ENCODE data around the gene PALM. TPM values are rescaled to one million over a fixed set of nuclear protein-coding genes. Genes with fewer than 3 reads are reported as not detected.

PALM gene
- total and polyA plus RNA-seq, 10 of the 15 experiments (the other 5 are each of a cell fraction or from before 2014, with no cell fraction given) = 0.09 to 0.95 (median 0.23) TPM; not detected in 2

DNA sequence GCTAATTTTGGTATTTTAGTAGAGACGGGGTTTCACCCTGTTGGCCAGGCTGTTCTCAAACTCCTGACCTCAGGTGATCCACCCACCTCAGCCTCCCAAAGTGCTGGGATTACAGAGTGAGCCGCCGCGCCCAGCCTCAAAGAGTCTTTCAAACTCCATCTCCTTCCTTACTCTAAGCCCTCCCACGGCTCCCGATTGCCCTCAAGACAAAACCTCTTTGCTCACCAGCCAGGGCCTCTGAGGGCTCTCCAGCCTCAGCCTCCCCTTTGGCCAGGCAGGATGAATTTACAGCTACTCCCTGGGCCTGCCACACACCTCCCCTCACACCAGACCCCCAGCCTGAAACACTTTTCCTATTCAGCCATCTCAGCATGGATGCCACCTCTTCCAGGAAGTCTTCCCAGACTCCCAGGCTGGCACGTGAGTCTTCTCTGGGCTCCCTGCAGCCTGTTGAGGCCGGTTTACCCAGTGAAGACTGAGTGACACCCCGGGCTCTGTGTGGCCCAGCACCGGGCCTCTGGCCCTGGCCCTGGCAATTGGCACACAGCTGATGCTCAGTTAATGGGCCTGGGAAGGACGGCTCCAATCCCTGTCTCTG lies 21.1 kb upstream of the PALM start:
- no peaks in the 10 kb centered on the region for H3K4me1 ChIP-seq (ENCODE audit: control insufficient read depth, insufficient read depth, low read length)
- DNase-seq (ENCODE audit: low read depth, low spot score) = no peak
- H3K27ac ChIP-seq (ENCODE audit: control insufficient read depth, insufficient read depth) = no peak overlapping the region
- intact Hi-C loops (cut with micrococcal nuclease; ENCODE audit: unreplicated experiment) = no loop called here
- H3K36me3 ChIP-seq (ENCODE audit: control insufficient read depth in 2 of 2, insufficient read depth in 2 of 2, low read length in 1 of 2) = no peaks in the 10 kb centered on the region
- no peak for FAIRE-seq
- TF ChIP-seq, protein P1, sequence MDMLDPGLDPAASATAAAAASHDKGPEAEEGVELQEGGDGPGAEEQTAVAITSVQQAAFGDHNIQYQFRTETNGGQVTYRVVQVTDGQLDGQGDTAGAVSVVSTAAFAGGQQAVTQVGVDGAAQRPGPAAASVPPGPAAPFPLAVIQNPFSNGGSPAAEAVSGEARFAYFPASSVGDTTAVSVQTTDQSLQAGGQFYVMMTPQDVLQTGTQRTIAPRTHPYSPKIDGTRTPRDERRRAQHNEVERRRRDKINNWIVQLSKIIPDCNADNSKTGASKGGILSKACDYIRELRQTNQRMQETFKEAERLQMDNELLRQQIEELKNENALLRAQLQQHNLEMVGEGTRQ (IDR thresholded peaks at IDR 0.05; ENCODE audit: borderline replicate concordance, low read depth, low read length) = no peak
- TF ChIP-seq, protein P2, sequence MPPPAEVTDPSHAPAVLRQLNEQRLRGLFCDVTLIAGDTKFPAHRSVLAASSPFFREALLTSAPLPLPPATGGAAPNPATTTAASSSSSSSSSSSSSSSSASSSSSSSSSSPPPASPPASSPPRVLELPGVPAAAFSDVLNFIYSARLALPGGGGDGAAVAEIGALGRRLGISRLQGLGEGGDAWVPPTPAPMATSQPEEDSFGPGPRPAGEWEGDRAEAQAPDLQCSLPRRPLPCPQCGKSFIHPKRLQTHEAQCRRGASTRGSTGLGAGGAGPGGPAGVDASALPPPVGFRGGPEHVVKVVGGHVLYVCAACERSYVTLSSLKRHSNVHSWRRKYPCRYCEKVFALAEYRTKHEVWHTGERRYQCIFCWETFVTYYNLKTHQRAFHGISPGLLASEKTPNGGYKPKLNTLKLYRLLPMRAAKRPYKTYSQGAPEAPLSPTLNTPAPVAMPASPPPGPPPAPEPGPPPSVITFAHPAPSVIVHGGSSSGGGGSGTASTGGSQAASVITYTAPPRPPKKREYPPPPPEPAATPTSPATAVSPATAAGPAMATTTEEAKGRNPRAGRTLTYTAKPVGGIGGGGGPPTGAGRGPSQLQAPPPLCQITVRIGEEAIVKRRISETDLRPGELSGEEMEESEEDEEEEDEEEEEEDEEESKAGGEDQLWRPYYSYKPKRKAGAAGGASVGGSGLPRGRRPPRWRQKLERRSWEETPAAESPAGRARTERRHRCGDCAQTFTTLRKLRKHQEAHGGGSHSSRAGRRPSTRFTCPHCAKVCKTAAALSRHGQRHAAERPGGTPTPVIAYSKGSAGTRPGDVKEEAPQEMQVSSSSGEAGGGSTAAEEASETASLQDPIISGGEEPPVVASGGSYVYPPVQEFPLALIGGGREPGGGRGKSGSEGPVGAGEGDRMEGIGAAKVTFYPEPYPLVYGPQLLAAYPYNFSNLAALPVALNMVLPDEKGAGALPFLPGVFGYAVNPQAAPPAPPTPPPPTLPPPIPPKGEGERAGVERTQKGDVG (CRISPR knock-in tag; IDR thresholded peaks at IDR 0.05) = no peak
- TF ChIP-seq PML (IDR thresholded peaks at IDR 0.05; ENCODE audit: low read length) (no peak), SREBF1 (IDR thresholded peaks at IDR 0.05; ENCODE audit: low read length) (no peak), LARP7 (IDR thresholded peaks at IDR 0.05) (no peak), DPF2 (IDR thresholded peaks at IDR 0.05) (no peak), POU2F2 (IDR thresholded peaks at IDR 0.05; ENCODE audit: borderline replicate concordance, low read depth, low read length) (no peak), EGR1 (IDR thresholded peaks at IDR 0.05; ENCODE audit: borderline replicate concordance in 1 of 2, low read depth in 2 of 2, low read length in 2 of 2) (no peak), NFXL1 (IDR thresholded peaks at IDR 0.05; ENCODE audit: borderline replicate concordance) (no peak)
- no peak overlapping the region for H3K4me3 ChIP-seq
- no peaks in the 10 kb centered on the region for H4K20me1 ChIP-seq (ENCODE audit: control insufficient read depth, insufficient read depth)
- H3K4me2 ChIP-seq (ENCODE audit: control insufficient read depth, insufficient read depth) = no peak overlapping the region
- H3K9ac ChIP-seq (ENCODE audit: control insufficient read depth, insufficient read depth, low read length) = no peak overlapping the region
- ChIA-PET CTCF (no interaction called here), SMC1A (ENCODE audit: uncharacterized antibody, unreplicated experiment) (no interaction called here), RAD21 (ENCODE audit: unreplicated experiment) (no interaction called here), POLR2A (no interaction called here)
- WGBS (ENCODE audit: insufficient coverage, insufficient replicate concordance, low lambda C conversion rate, missing lambda C conversion rate) = 61% methylated on average over 11 of the region's 11 CpGs
- no peak for ATAC-seq
- no peaks in the 10 kb centered on the region for H3K9me3 ChIP-seq (replicated peaks; ENCODE audit: control insufficient read depth, insufficient read depth, low read length)
- no peaks in the 10 kb centered on the region for H3K27me3 ChIP-seq (replicated peaks in 1 of 2; ENCODE audit: control insufficient read depth in 2 of 2, insufficient read depth in 2 of 2, low read length in 1 of 2)
- no peaks in the 10 kb centered on the region for H3K79me2 ChIP-seq (ENCODE audit: control insufficient read depth, insufficient read depth, low read length)
- in situ Hi-C loops (cut with MboI) = no loop called here
- no peak overlapping the region for H2AFZ ChIP-seq (ENCODE audit: control insufficient read depth, low read depth, low read length)
- BruUV-seq (replicated peaks) = no TSS peak
